GM23338 (cell line): ENCODE data around the gene CCDC57. TPM values are rescaled to one million over a fixed set of nuclear protein-coding genes. Genes with fewer than 3 reads are reported as not detected.
A peak's percentile ranks its signal among the peaks of the same experiment; 100 is the strongest.

Source experiments
- ATAC-seq: fragments of 200-7000 bp; cut with Tn5 transposase; 3 replicates; pipeline ENCODE4 v1.9.1; 2020
- DNase-seq: peaks from one replicate; pipeline ENCODE4 v3.0.0-alpha.2; 2015; ENCODE audit warnings: low spot score
- H2AFZ ChIP-seq: fragments of 200-600 bp; sonication (generic); 2 replicates; pipeline ENCODE4 v1.8.0; 2016; ENCODE audit warnings: antibody characterized with exemption, mild to moderate bottlenecking, moderate library complexity
- H3F3A ChIP-seq: fragments of 200-600 bp; sonication (generic); replicated peaks from 2 replicates; pipeline ENCODE4 v1.8.0; 2017; ENCODE audit warnings: antibody characterized with exemption, mixed run types, low read depth
- H3K27ac ChIP-seq: fragments of 200-600 bp; sonication (generic); 2 replicates; pipeline ENCODE4 v1.6.1; 2016; ENCODE audit warnings: low read depth
- H3K27me3 ChIP-seq: fragments of 200-600 bp; sonication (generic); 2 replicates; pipeline ENCODE4 v1.8.0; 2016; ENCODE audit warnings: mild to moderate bottlenecking, mixed run types, moderate library complexity; ENCODE audit not compliant: insufficient read depth
- H3K36me3 ChIP-seq: fragments of 200-600 bp; sonication (generic); 2 replicates; pipeline ENCODE4 v1.8.0; 2016; ENCODE audit warnings: mild to moderate bottlenecking; ENCODE audit not compliant: insufficient read depth
- H3K4me1 ChIP-seq: fragments of 200-600 bp; sonication (generic); 2 replicates; pipeline ENCODE4 v1.8.0; 2016; ENCODE audit warnings: mild to moderate bottlenecking, moderate library complexity; ENCODE audit not compliant: insufficient read depth
- H3K4me2 ChIP-seq: fragments of 200-600 bp; sonication (generic); 2 replicates; pipeline ENCODE4 v1.7.1; 2017; ENCODE audit warnings: mixed run types
- H3K4me3 ChIP-seq: fragments of 200-600 bp; sonication (generic); 2 replicates; pipeline ENCODE4 v1.6.1; 2016; ENCODE audit warnings: mixed run types
- H3K79me2 ChIP-seq: fragments of 200-600 bp; sonication (generic); replicated peaks from 2 replicates; pipeline ENCODE4 v1.8.0; 2017; ENCODE audit warnings: mild to moderate bottlenecking; ENCODE audit not compliant: insufficient read depth
- H3K9me2 ChIP-seq: fragments of 200-600 bp; sonication (generic); 2 replicates; pipeline ENCODE4 v1.8.0; 2017; ENCODE audit not compliant: insufficient read depth
- H4K20me1 ChIP-seq: fragments of 200-600 bp; sonication (generic); replicated peaks from 2 replicates; pipeline ENCODE4 v1.8.0; 2017; ENCODE audit warnings: mild to moderate bottlenecking; ENCODE audit not compliant: insufficient read depth
- H3K27ac Mint-ChIP-seq: 2 replicates; pipeline ENCODE4 v1.8.0; 2020; ENCODE audit warnings: inconsistent platforms, mild to moderate bottlenecking, moderate library complexity, mixed read lengths
- H3K27me3 Mint-ChIP-seq: 3 replicates; pipeline ENCODE4 v1.8.0; 2022; ENCODE audit warnings: low read depth, mild to moderate bottlenecking, moderate library complexity, mixed read lengths, inconsistent platforms; ENCODE audit not compliant: insufficient read depth, poor library complexity
- H3K36me3 Mint-ChIP-seq: 3 replicates; pipeline ENCODE4 v1.8.0; 2021; ENCODE audit warnings: low read depth, mild to moderate bottlenecking, inconsistent platforms, moderate library complexity, mixed read lengths
- H3K4me1 Mint-ChIP-seq: 3 replicates; pipeline ENCODE4 v1.8.0; 2020; ENCODE audit warnings: mild to moderate bottlenecking, inconsistent platforms, mixed read lengths
- H3K4me3 Mint-ChIP-seq: 3 replicates; pipeline ENCODE4 v1.8.0; 2021; ENCODE audit warnings: moderate library complexity, mild to moderate bottlenecking, inconsistent platforms, mixed read lengths
- H3K9me3 Mint-ChIP-seq: 3 replicates; pipeline ENCODE4 v1.8.0; 2020; ENCODE audit warnings: moderate library complexity, mild to moderate bottlenecking, inconsistent platforms, mixed read lengths
- CREB1 ChIP-seq: fragments of 250-450 bp; sonication (Bioruptor Pico); IDR thresholded peaks from 2 replicates; pipeline ENCODE4 v1.5.0; 2020; ENCODE audit warnings: low read depth, mild to moderate bottlenecking, moderate library complexity
- ETS1 ChIP-seq: IDR thresholded peaks from 2 replicates; pipeline ENCODE4 v1.6.1; 2016; ENCODE audit warnings: antibody characterized with exemption
- EZH2 ChIP-seq: fragments of 200-600 bp; sonication (generic); IDR thresholded peaks from one replicate; pipeline ENCODE4 v1.8.0; 2017; ENCODE audit warnings: antibody characterized with exemption, mild to moderate bottlenecking, low read depth; ENCODE audit not compliant: unreplicated experiment
- JUNB ChIP-seq: IDR thresholded peaks from one replicate; pipeline ENCODE4 v1.6.1; 2016; ENCODE audit warnings: antibody characterized with exemption; ENCODE audit not compliant: unreplicated experiment
- NANOG ChIP-seq: IDR thresholded peaks from 2 replicates; pipeline ENCODE4 v1.6.1; 2016; ENCODE audit warnings: antibody characterized with exemption, borderline replicate concordance
- POLR2AphosphoS5 ChIP-seq: IDR thresholded peaks from 2 replicates; pipeline ENCODE4 v1.6.1; 2016; ENCODE audit warnings: antibody characterized with exemption, low read depth
- REST ChIP-seq: IDR thresholded peaks from one replicate; pipeline ENCODE4 v1.6.1; 2018; ENCODE audit warnings: antibody characterized with exemption; ENCODE audit not compliant: unreplicated experiment
- ZNF114 ChIP-seq: fragments of 250-450 bp; sonication (Bioruptor Pico); IDR thresholded peaks from 2 replicates; pipeline ENCODE4 v1.5.0; 2020; ENCODE audit warnings: mild to moderate bottlenecking, moderate library complexity
- microRNA-seq: library from miRNA; unstranded; fragments of <30 nt; microRNA quantifications from one replicate; pipeline ENCODE4, GENCODE V29; 2017
- polyA plus RNA-seq: library from polyadenylated mRNA; unstranded; fragments of >200 nt; fragmentation: Nextera tagmentation; extraction: Ambion mirVana; gene quantifications from 2 replicates; pipeline ENCODE4 v1.2.1, GENCODE V29; 2016
- total RNA-seq: library from RNA; depleted of rRNA; stranded (reverse); fragments of >200 nt; shearing (Covaris generic); gene quantifications from 2 replicates; pipeline ENCODE4 v1.2.3, GENCODE V29; 2014; rRNA removed

The CCDC57 gene
- total and polyA plus RNA-seq, 2 experiments from 2014 or later: 7.0 to 16.3 TPM

GRCh38 chr17:82051776-82052637, 160.6 kb downstream of the CCDC57 start, which contains the start of the genes GPS1 and RFNG:
Gene GPS1, plus strand, starts transcription at chr17:82051898. Its CDS starts 34 bp downstream, at chr17:82051932.
Gene RFNG, minus strand, starts transcription at chr17:82051811. Its CDS starts 45 bp downstream, at chr17:82051766.
- H3K27me3 ChIP-seq: no peaks in the 10 kb centered on the region
- H3K27ac ChIP-seq: no peak within 1 kb of the TSS
- H3K4me3 ChIP-seq: peak within 1 kb of the TSS; percentile 89
- peaks cover 13% of the 10 kb centered on the region for H3K27me3 Mint-ChIP-seq
- no peaks in the 10 kb centered on the region for H3K4me1 ChIP-seq
- no peak within 1 kb of the TSS for H2AFZ ChIP-seq
- H3K27ac Mint-ChIP-seq: no peak within 1 kb of the TSS
- peak; percentile 82 for DNase-seq
- peaks cover 8% of the 10 kb centered on the region; the same call in 1 of the 2 replicates for H4K20me1 ChIP-seq
- H3K4me1 Mint-ChIP-seq: no peaks in the 10 kb centered on the region; the same call in 2 of the 3 replicates
- H3K9me3 Mint-ChIP-seq: no peaks in the 10 kb centered on the region
- ATAC-seq: peak; percentile 50
- H3K36me3 Mint-ChIP-seq: peaks cover 23% of the 10 kb centered on the region
- peaks cover 4% of the 10 kb centered on the region; the same call in 1 of the 2 replicates for H3K36me3 ChIP-seq
- TF ChIP-seq NANOG (no peak), ZNF114 (CRISPR knock-in tag) (no peak), JUNB (no peak), POLR2AphosphoS5 (peak; percentile 50; the same call in 1 of the 2 replicates), EZH2 (no peak), REST (no peak), ETS1 (peak; percentile 62), CREB1 (CRISPR knock-in tag) (0 out of 2 replicates have a peak, but pooled peaks have one; percentile 62)
- 0 out of 2 replicates have a peak, but pooled peaks cover 6% of the 10 kb centered on the region for H3F3A ChIP-seq
- peak within 1 kb of the TSS; percentile 89 for H3K4me2 ChIP-seq
- peaks cover 9% of the 10 kb centered on the region; the same call in 1 of the 2 replicates for H3K79me2 ChIP-seq
- H3K4me3 Mint-ChIP-seq: peak within 1 kb of the TSS; percentile 86
- no peaks in the 10 kb centered on the region for H3K9me2 ChIP-seq

Small RNAs within 50 kb of the gene (microRNA-seq; reads per million reads assigned to microRNA genes)
- gene MIR6787: not detected

Other genes starting within 250 kb of the CCDC57 start
- gene ASPSCR1, start 235.2 kb downstream of the CCDC57 start, total RNA-seq: 40.4 and 46.9 TPM in 2 replicates
- gene ASPSCR1, start 235.2 kb downstream of the CCDC57 start, polyA plus RNA-seq: 44.2 and 47.5 TPM in 2 replicates
- gene CENPX, start 190.0 kb downstream of the CCDC57 start, total RNA-seq: 114 and 127 TPM in 2 replicates
- gene CENPX, start 190.0 kb downstream of the CCDC57 start, polyA plus RNA-seq: 157 and 172 TPM in 2 replicates
- 40.7 and 41.6 TPM in 2 replicates for gene LRRC45, start 189.5 kb downstream of the CCDC57 start, total RNA-seq
- 16.1 and 17.6 TPM in 2 replicates for gene LRRC45, start 189.5 kb downstream of the CCDC57 start, polyA plus RNA-seq
- gene RAC3, start 181.2 kb downstream of the CCDC57 start, total RNA-seq: 211 and 293 TPM in 2 replicates
- gene RAC3, start 181.2 kb downstream of the CCDC57 start, polyA plus RNA-seq: 31.5 and 35.6 TPM in 2 replicates
- gene DCXR, start 175.1 kb downstream of the CCDC57 start, total RNA-seq: 84.8 and 86.9 TPM in 2 replicates
- 137 and 147 TPM in 2 replicates for gene DCXR, start 175.1 kb downstream of the CCDC57 start, polyA plus RNA-seq
- gene RFNG, start 161.0 kb downstream of the CCDC57 start, total RNA-seq: 36.9 and 44.7 TPM in 2 replicates
- gene RFNG, start 161.0 kb downstream of the CCDC57 start, polyA plus RNA-seq: 18.0 and 18.9 TPM in 2 replicates
- gene GPS1, start 160.9 kb downstream of the CCDC57 start, total RNA-seq: 228 and 242 TPM in 2 replicates
- 136 and 148 TPM in 2 replicates for gene GPS1, start 160.9 kb downstream of the CCDC57 start, polyA plus RNA-seq
- gene DUS1L, start 147.0 kb downstream of the CCDC57 start, total RNA-seq: 110 and 122 TPM in 2 replicates
- 66.0 and 105 TPM in 2 replicates for gene DUS1L, start 147.0 kb downstream of the CCDC57 start, polyA plus RNA-seq
- 692 and 849 TPM in 2 replicates for gene FASN, start 114.6 kb downstream of the CCDC57 start, total RNA-seq
- 110 and 120 TPM in 2 replicates for gene FASN, start 114.6 kb downstream of the CCDC57 start, polyA plus RNA-seq
- 10.6 and 14.4 TPM in 2 replicates for gene SLC16A3, start 16.2 kb upstream of the CCDC57 start, total RNA-seq
- gene SLC16A3, start 16.2 kb upstream of the CCDC57 start, polyA plus RNA-seq: 2.9 and 3.5 TPM in 2 replicates
- gene CSNK1D, start 60.9 kb upstream of the CCDC57 start, total RNA-seq: 48.4 and 66.4 TPM in 2 replicates
- 43.5 and 55.3 TPM in 2 replicates for gene CSNK1D, start 60.9 kb upstream of the CCDC57 start, polyA plus RNA-seq
- gene CD7, start 104.8 kb upstream of the CCDC57 start, total RNA-seq: 0.42 and 0.58 TPM in 2 replicates
- 0.44 TPM in 1 of 2 replicates, not detected in the other for gene CD7, start 104.8 kb upstream of the CCDC57 start, polyA plus RNA-seq
- 0.16 and 1.3 TPM in 2 replicates for gene SECTM1, start 120.9 kb upstream of the CCDC57 start, total RNA-seq
- gene SECTM1, start 120.9 kb upstream of the CCDC57 start, polyA plus RNA-seq: 0.21 TPM in 1 of 2 replicates, not detected in the other
- gene TEX19, start 146.4 kb upstream of the CCDC57 start, total RNA-seq: 0.66 and 1.1 TPM in 2 replicates
- 0.10 and 0.23 TPM in 2 replicates for gene TEX19, start 146.4 kb upstream of the CCDC57 start, polyA plus RNA-seq
- gene UTS2R, start 158.9 kb upstream of the CCDC57 start, total RNA-seq: 0.49 and 0.82 TPM in 2 replicates
- gene UTS2R, start 158.9 kb upstream of the CCDC57 start, polyA plus RNA-seq: not detected in 2 replicates
- gene HEXD, start 205.5 kb upstream of the CCDC57 start, total RNA-seq: 23.1 and 31.1 TPM in 2 replicates
- 11.0 and 11.9 TPM in 2 replicates for gene HEXD, start 205.5 kb upstream of the CCDC57 start, polyA plus RNA-seq
- 24.6 and 30.8 TPM in 2 replicates for gene OGFOD3, start 205.7 kb upstream of the CCDC57 start, total RNA-seq
- 9.6 and 10.6 TPM in 2 replicates for gene OGFOD3, start 205.7 kb upstream of the CCDC57 start, polyA plus RNA-seq
- 61.2 and 72.4 TPM in 2 replicates for gene CYBC1, start 237.9 kb upstream of the CCDC57 start, total RNA-seq
- gene CYBC1, start 237.9 kb upstream of the CCDC57 start, polyA plus RNA-seq: 22.5 and 24.7 TPM in 2 replicates
- gene NARF, start 245.9 kb upstream of the CCDC57 start, total RNA-seq: 66.1 and 83.8 TPM in 2 replicates
- gene NARF, start 245.9 kb upstream of the CCDC57 start, polyA plus RNA-seq: 67.1 and 69.5 TPM in 2 replicates